Coronary artery (tissue), 2 donors: ENCODE results near the gene PPP4R3B.

ENCODE experiments used
- DNase-seq: peaks from one replicate; pipeline ENCODE4 v3.0.0-alpha.2; 2017; ENCODE audit warnings: low spot score
- H3K27ac ChIP-seq, 2 donors: fragments of 200-600 bp; sonication (generic); one replicate each; pipeline ENCODE4 v1.5.1; 2016 to 2019
- H3K4me3 ChIP-seq: fragments of 200-600 bp; sonication (generic); 2 replicates; pipeline ENCODE4 v1.5.1; 2016; ENCODE audit warnings: mild to moderate bottlenecking, moderate library complexity
- CTCF ChIP-seq: fragments of 200-600 bp; sonication (generic); IDR thresholded peaks from one replicate; pipeline ENCODE4 v1.5.1; 2019; ENCODE audit warnings: antibody characterized with exemption

PPP4R3B gene

GRCh38 chr2:55620123-55620779 is 2.8 kb upstream of the PPP4R3B start:
- no peak for DNase-seq
- Histone ChIP-seq H3K4me3 (peak overlapping the region; percentile 34), H3K27ac (no peak overlapping the region)
- no peak for TF ChIP-seq CTCF

- no peak for TF ChIP-seq CTCF
- peak; percentile 76 for DNase-seq
- H3K27ac ChIP-seq: peak overlapping the region; percentile 96
- H3K4me3 ChIP-seq: peak overlapping the region; percentile 80
Observed at GRCh38 chr2:55618275-55619055, 1.0 kb upstream of the PPP4R3B start.

- TF ChIP-seq CTCF: no peak
- peak overlapping the region; percentile 80 for H3K4me3 ChIP-seq
- H3K27ac ChIP-seq: peak overlapping the region; percentile 96
- DNase-seq: no peak
Observed at GRCh38 chr2:55618025-55618274, 528 bp upstream of the PPP4R3B start.

GRCh38 chr2:55616551-55617174 is 759 bp downstream of the PPP4R3B start:
- Histone ChIP-seq H3K4me3 (peak overlapping the region; percentile 80), H3K27ac (peak overlapping the region; percentile 96)
- DNase-seq: no peak
- no peak for TF ChIP-seq CTCF

GRCh38 chr2:55611997-55612396 is 5.4 kb downstream of the PPP4R3B start:
- TF ChIP-seq CTCF: no peak
- DNase-seq: no peak
- Histone ChIP-seq H3K4me3 (no peak overlapping the region), H3K27ac (no peak overlapping the region)

- TF ChIP-seq CTCF: no peak
- Histone ChIP-seq H3K27ac (no peak overlapping the region), H3K4me3 (no peak overlapping the region)
- DNase-seq: no peak
Observed at GRCh38 chr2:55610954-55611743, 6.3 kb downstream of the PPP4R3B start.
